WERI-Rb-1 (cell line): ENCODE measurements around the gene FAM131A.

ENCODE experiments used
- DNase-seq: peaks from one replicate; pipeline ENCODE4 v3.0.0-alpha.2; 2020
- H3K27ac ChIP-seq: fragments of 250-450 bp; sonication (Bioruptor Pico); 2 replicates; pipeline ENCODE4 v1.5.1; 2020; ENCODE audit warnings: mild to moderate bottlenecking, moderate library complexity
- H3K27me3 ChIP-seq: fragments of 250-450 bp; sonication (Bioruptor Pico); 2 replicates; pipeline ENCODE4 v1.5.1; 2021; ENCODE audit warnings: mild to moderate bottlenecking, low read depth, moderate library complexity; ENCODE audit not compliant: insufficient read depth, severe bottlenecking
- H3K36me3 ChIP-seq: fragments of 250-450 bp; sonication (Bioruptor Pico); 2 replicates; pipeline ENCODE4 v1.5.1; 2020; ENCODE audit warnings: mild to moderate bottlenecking, moderate library complexity
- H3K4me3 ChIP-seq: 2 replicates; pipeline ENCODE4 v1.5.1; 2011; ENCODE audit warnings: low read depth, mild to moderate bottlenecking, control low read depth, low read length
- H3K9me3 ChIP-seq: fragments of 250-450 bp; sonication (Bioruptor Pico); 2 replicates; pipeline ENCODE4 v1.5.1; 2021; ENCODE audit warnings: mild to moderate bottlenecking, moderate library complexity; ENCODE audit not compliant: severe bottlenecking
- CTCF ChIP-seq: IDR thresholded peaks from 2 replicates; pipeline ENCODE4 v1.5.1; 2011; ENCODE audit warnings: low read depth, mild to moderate bottlenecking, control low read depth, inconsistent platforms, low read length

The FAM131A gene

DNA sequence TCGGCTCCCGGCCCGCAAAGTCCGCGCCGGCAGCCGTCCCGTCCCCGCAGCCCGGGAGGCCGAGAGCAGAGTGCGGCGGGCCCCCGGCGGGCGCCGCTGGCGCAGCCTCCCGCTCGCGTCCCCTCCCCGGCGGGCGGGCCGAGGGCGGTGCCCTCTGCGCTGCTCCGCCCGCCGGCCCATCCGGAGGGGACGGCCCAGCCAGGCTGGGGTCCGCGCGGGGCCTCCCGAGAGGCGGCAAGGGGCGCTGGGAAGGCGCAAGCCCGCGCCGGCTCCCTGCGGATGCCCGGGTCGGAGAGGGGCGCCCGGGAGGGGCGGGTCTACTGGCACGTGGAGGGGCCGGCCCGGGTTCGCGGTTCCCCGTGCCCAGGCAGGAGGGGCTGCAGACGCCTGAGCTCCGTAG is 24.1 kb downstream of the FAM131A start, which contains the start of the genes CLCN2 and POLR2H:
Gene CLCN2, minus strand, starts transcription at position 74 of the 400 bp plus-strand sequence. CDS start 126 bp downstream, outside the sequence.
Gene POLR2H, plus strand, starts transcription at position 179 of the 400 bp plus-strand sequence. CDS start 1,783 bp downstream, outside the sequence.
- no peak for TF ChIP-seq CTCF
- Histone ChIP-seq H3K27ac (peak within 1 kb of the TSS; percentile 97), H3K9me3 (no peaks in the 10 kb centered on the region), H3K4me3 (peak within 1 kb of the TSS; percentile 91), H3K27me3 (no peaks in the 10 kb centered on the region), H3K36me3 (peaks cover 40% of the 10 kb centered on the region)
- peak; percentile 65 for DNase-seq

GRCh38 chr3:184361932-184362667 is 24.7 kb downstream of the FAM131A start:
- no peaks in the 10 kb centered on the region for H3K9me3 ChIP-seq
- no peak for DNase-seq
- no peaks in the 10 kb centered on the region for H3K27me3 ChIP-seq
- TF ChIP-seq CTCF, result no peak
- H3K27ac ChIP-seq, result peak overlapping the region; percentile 97
- peaks cover 41% of the 10 kb centered on the region for H3K36me3 ChIP-seq
- peak overlapping the region; percentile 91 for H3K4me3 ChIP-seq

GRCh38 chr3:184362668-184363546 is 25.5 kb downstream of the FAM131A start:
- peak overlapping the region; percentile 91 for H3K4me3 ChIP-seq
- peaks cover 40% of the 10 kb centered on the region for H3K36me3 ChIP-seq
- H3K27me3 ChIP-seq, result no peaks in the 10 kb centered on the region
- peak overlapping the region; percentile 97 for H3K27ac ChIP-seq
- no peaks in the 10 kb centered on the region for H3K9me3 ChIP-seq
- peak; percentile 74 for TF ChIP-seq CTCF
- peak; percentile 98 for DNase-seq

- no peak for DNase-seq
- Histone ChIP-seq H3K27me3 (no peaks in the 10 kb centered on the region), H3K27ac (no peak overlapping the region), H3K9me3 (no peaks in the 10 kb centered on the region), H3K36me3 (peaks cover 49% of the 10 kb centered on the region), H3K4me3 (no peak overlapping the region)
- TF ChIP-seq CTCF, result no peak
These were observed 29.4 kb downstream of the FAM131A start for GRCh38 chr3:184366619-184367289.

DNA sequence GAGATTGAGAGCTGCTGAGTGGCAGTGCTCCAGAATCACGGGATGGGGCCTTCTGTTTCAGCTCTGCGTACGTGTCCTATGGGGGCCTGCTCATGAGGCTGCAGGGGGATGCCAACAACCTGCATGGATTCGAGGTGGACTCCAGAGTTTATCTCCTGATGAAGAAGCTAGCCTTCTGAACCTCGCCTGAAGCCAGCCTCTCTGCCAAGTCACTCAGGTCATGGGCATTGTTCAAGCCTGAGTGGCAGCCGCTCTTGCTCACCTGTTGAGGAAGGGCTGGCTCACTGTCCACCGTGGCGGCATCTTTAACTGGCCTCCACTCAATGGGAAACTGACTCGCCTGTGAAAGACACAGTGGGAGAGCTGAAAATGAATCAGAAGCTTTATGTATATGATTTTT is 30.7 kb downstream of the FAM131A start:
- Histone ChIP-seq H3K27ac (no peak overlapping the region), H3K27me3 (no peaks in the 10 kb centered on the region), H3K4me3 (no peak overlapping the region), H3K9me3 (no peaks in the 10 kb centered on the region), H3K36me3 (peaks cover 51% of the 10 kb centered on the region)
- DNase-seq, result no peak
- TF ChIP-seq CTCF, result no peak
